Muscle layer of colon (tissue), 2 donors: ENCODE measurements around the gene RCCD1.

Experiments used
- H3K27ac ChIP-seq: one replicate; pipeline ENCODE4 v1.7.0; 2013; ENCODE audit warnings: low read depth, mild to moderate bottlenecking, low read length, moderate library complexity
- H3K27me3 ChIP-seq, 2 donors: one replicate each; pipeline ENCODE4 v1.7.0; 2013; ENCODE audit warnings: low read length in 2 of 2, mild to moderate bottlenecking in 2 of 2; ENCODE audit not compliant: insufficient read depth in 2 of 2, control insufficient read depth in 1 of 2
- H3K36me3 ChIP-seq: one replicate; pipeline ENCODE4 v1.7.0; 2013; ENCODE audit warnings: mild to moderate bottlenecking, low read length; ENCODE audit not compliant: insufficient read depth
- H3K4me1 ChIP-seq: one replicate; pipeline ENCODE4 v1.7.0; 2013; ENCODE audit warnings: mild to moderate bottlenecking, low read length; ENCODE audit not compliant: insufficient read depth
- H3K4me3 ChIP-seq, 2 donors: one replicate each; pipeline ENCODE4 v1.7.0; 2013; ENCODE audit warnings: low read length in 2 of 2, low read depth in 1 of 2, mild to moderate bottlenecking in 1 of 2, moderate library complexity in 1 of 2
- H3K9ac ChIP-seq: one replicate; pipeline ENCODE4 v1.7.0; 2013; ENCODE audit warnings: low read length
- H3K9me3 ChIP-seq: one replicate; pipeline ENCODE4 v1.7.0; 2013; ENCODE audit warnings: mild to moderate bottlenecking, low read length
- donor health status: abdominal sarcoma.
- donor health status: Adenocarcinoma of cecum.

The RCCD1 gene

GRCh38 chr15:90911906-90912769, 42.5 kb upstream of the RCCD1 start:
- no peaks in the 10 kb centered on the region for H3K4me1 ChIP-seq
- no peak overlapping the region for H3K9ac ChIP-seq
- no peak overlapping the region for H3K4me3 ChIP-seq
- peaks cover 87% of the 10 kb centered on the region for H3K36me3 ChIP-seq
- no peaks in the 10 kb centered on the region for H3K27me3 ChIP-seq
- H3K9me3 ChIP-seq, result no peaks in the 10 kb centered on the region
- H3K27ac ChIP-seq, result no peak overlapping the region

- Histone ChIP-seq H3K27ac (no peak overlapping the region), H3K27me3 (no peaks in the 10 kb centered on the region), H3K36me3 (peaks cover 86% of the 10 kb centered on the region), H3K4me3 (no peak overlapping the region), H3K4me1 (no peaks in the 10 kb centered on the region), H3K9ac (no peak overlapping the region), H3K9me3 (no peaks in the 10 kb centered on the region)
Observed at GRCh38 chr15:90912770-90913075, 42.0 kb upstream of the RCCD1 start.

- no peaks in the 10 kb centered on the region for H3K27me3 ChIP-seq
- H3K27ac ChIP-seq, result no peak overlapping the region
- no peak overlapping the region for H3K9ac ChIP-seq
- no peaks in the 10 kb centered on the region for H3K9me3 ChIP-seq
- H3K4me3 ChIP-seq, result no peak overlapping the region
- peaks cover 88% of the 10 kb centered on the region for H3K36me3 ChIP-seq
- no peaks in the 10 kb centered on the region for H3K4me1 ChIP-seq
Observed at GRCh38 chr15:90913398-90913944, 41.2 kb upstream of the RCCD1 start.

- H3K9ac ChIP-seq, result no peak overlapping the region
- no peaks in the 10 kb centered on the region for H3K27me3 ChIP-seq
- H3K4me3 ChIP-seq, result no peak overlapping the region
- no peak overlapping the region for H3K27ac ChIP-seq
- peaks cover 89% of the 10 kb centered on the region for H3K36me3 ChIP-seq
- no peaks in the 10 kb centered on the region for H3K9me3 ChIP-seq
- H3K4me1 ChIP-seq, result no peaks in the 10 kb centered on the region
Observed at GRCh38 chr15:90914305-90915080, 40.2 kb upstream of the RCCD1 start.

- Histone ChIP-seq H3K9me3 (no peaks in the 10 kb centered on the region), H3K36me3 (peaks cover 89% of the 10 kb centered on the region), H3K9ac (no peak overlapping the region), H3K4me1 (no peaks in the 10 kb centered on the region), H3K4me3 (no peak overlapping the region), H3K27me3 (no peaks in the 10 kb centered on the region), H3K27ac (no peak overlapping the region)
Observed at GRCh38 chr15:90915216-90915807, 39.4 kb upstream of the RCCD1 start.

GRCh38 chr15:90915808-90916440, 38.8 kb upstream of the RCCD1 start:
- Histone ChIP-seq H3K9me3 (no peaks in the 10 kb centered on the region), H3K4me1 (no peaks in the 10 kb centered on the region), H3K4me3 (no peak overlapping the region), H3K9ac (no peak overlapping the region), H3K27ac (no peak overlapping the region), H3K36me3 (peaks cover 89% of the 10 kb centered on the region), H3K27me3 (no peaks in the 10 kb centered on the region)

- H3K27ac ChIP-seq, result no peak overlapping the region
- H3K9ac ChIP-seq, result no peak overlapping the region
- H3K36me3 ChIP-seq, result peaks cover 89% of the 10 kb centered on the region
- no peaks in the 10 kb centered on the region for H3K4me1 ChIP-seq
- H3K27me3 ChIP-seq, result no peaks in the 10 kb centered on the region
- H3K4me3 ChIP-seq, result no peak overlapping the region
- H3K9me3 ChIP-seq, result no peaks in the 10 kb centered on the region
Observed at GRCh38 chr15:90916461-90916860, 38.2 kb upstream of the RCCD1 start.

- no peak overlapping the region for H3K4me3 ChIP-seq
Observed at GRCh38 chr15:90917569-90917968, 37.1 kb upstream of the RCCD1 start.

GRCh38 chr15:90918034-90918788, 36.5 kb upstream of the RCCD1 start:
- Histone ChIP-seq H3K9me3 (no peaks in the 10 kb centered on the region), H3K4me1 (no peaks in the 10 kb centered on the region), H3K36me3 (peaks cover 72% of the 10 kb centered on the region), H3K4me3 (no peak overlapping the region), H3K27ac (no peak overlapping the region), H3K9ac (no peak overlapping the region), H3K27me3 (no peaks in the 10 kb centered on the region)

More at GRCh38 chr15:90917569-90917968, 37.1 kb upstream of the RCCD1 start:
- H3K27ac ChIP-seq, result no peak overlapping the region
- H3K4me1 ChIP-seq, result no peaks in the 10 kb centered on the region
- H3K9ac ChIP-seq, result no peak overlapping the region
- H3K9me3 ChIP-seq, result no peaks in the 10 kb centered on the region
- H3K27me3 ChIP-seq, result no peaks in the 10 kb centered on the region
- peaks cover 78% of the 10 kb centered on the region for H3K36me3 ChIP-seq

GRCh38 chr15:90918835-90919234, 35.8 kb upstream of the RCCD1 start:
- Histone ChIP-seq H3K9me3 (no peaks in the 10 kb centered on the region), H3K36me3 (peaks cover 65% of the 10 kb centered on the region), H3K27me3 (no peaks in the 10 kb centered on the region), H3K27ac (no peak overlapping the region), H3K9ac (no peak overlapping the region), H3K4me3 (no peak overlapping the region), H3K4me1 (no peaks in the 10 kb centered on the region)
